Stimulated activated CD4-positive, alpha-beta T cell treated with anti-CD3 and anti-CD28 coated beads, TNF-alpha, amount 100 ng/mL, for 24 hours (primary cell): ENCODE measurements around the gene MTHFS.

Experiments
- DNase-seq, 3 experiments: peaks; one replicate each; pipeline ENCODE4 v3.0.0-alpha.2; 2020; ENCODE audit warnings: low read depth in 3 of 3

MTHFS gene

GRCh38 chr15:79816571-79816970, 80.2 kb downstream of the MTHFS start:
- no peak for DNase-seq

- no peak for DNase-seq
These were observed 81.3 kb downstream of the MTHFS start for GRCh38 chr15:79815468-79815867.

GRCh38 chr15:79812541-79812940, 84.3 kb downstream of the MTHFS start:
- no peak for DNase-seq

GRCh38 chr15:79811406-79812405, 85.1 kb downstream of the MTHFS start:
- no peak for DNase-seq

GRCh38 chr15:79804838-79805237, 92.0 kb downstream of the MTHFS start:
- DNase-seq: no peak

GRCh38 chr15:79798311-79798710, 98.5 kb downstream of the MTHFS start:
- DNase-seq: no peak
